HAP-1 (cell line): Measurements from ENCODE around the gene ASB4.

Source experiments
- DNase-seq, 2 experiments: peaks; one replicate each; pipeline ENCODE4 v3.0.0-alpha.2; 2016 to 2020; ENCODE audit warnings: low spot score in 2 of 2
- H3K27me3 ChIP-seq: fragments of 250-450 bp; sonication (Bioruptor Pico); 2 replicates; pipeline ENCODE4 v1.5.1; 2020; ENCODE audit warnings: low read depth, mild to moderate bottlenecking, moderate library complexity
- H3K36me3 ChIP-seq: fragments of 250-450 bp; sonication (Bioruptor Pico); replicated peaks from 2 replicates; pipeline ENCODE4 v1.5.1; 2020; ENCODE audit warnings: mild to moderate bottlenecking
- H3K4me1 ChIP-seq: fragments of 250-450 bp; sonication (Bioruptor Pico); 2 replicates; pipeline ENCODE4 v1.5.1; 2020; ENCODE audit warnings: mild to moderate bottlenecking
- H3K4me3 ChIP-seq: fragments of 250-450 bp; sonication (Bioruptor Pico); 2 replicates; pipeline ENCODE4 v1.5.1; 2020; ENCODE audit warnings: mild to moderate bottlenecking, moderate library complexity
- H3K9me3 ChIP-seq: fragments of 250-450 bp; sonication (Bioruptor Pico); 2 replicates; pipeline ENCODE4 v1.5.1; 2020; ENCODE audit warnings: mild to moderate bottlenecking, moderate library complexity
- in situ Hi-C: fragments of 300-500 bp; cut with MboI; formaldehyde crosslinking; loops from 3 replicates; pipeline ENCODE4 v1.14.3; 2020; ENCODE audit warnings: low sequenced_read_pairs, inconsistent platforms, mixed read lengths

Gene ASB4

DNA sequence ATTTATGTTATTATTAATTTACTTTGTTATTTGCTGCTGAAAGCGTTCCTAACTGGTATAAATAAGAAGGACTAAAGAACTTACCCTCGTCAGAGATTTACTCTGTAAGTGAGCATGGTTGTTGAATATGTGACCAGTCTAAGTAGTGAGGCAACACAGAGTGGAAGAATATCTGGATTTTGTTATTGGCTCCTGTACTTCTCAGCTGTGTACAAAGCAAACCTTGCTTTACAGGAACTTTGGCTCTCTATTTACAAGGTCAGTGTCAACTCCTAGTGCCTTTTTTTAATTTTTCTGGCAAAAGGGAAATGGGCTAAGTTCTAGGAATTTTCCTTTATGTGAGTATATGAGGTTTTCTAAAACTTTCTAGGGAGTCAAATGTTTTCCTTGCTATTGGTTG lies 74.9 kb downstream of the ASB4 start:
- H3K36me3 ChIP-seq, result no peaks in the 10 kb centered on the region
- H3K4me3 ChIP-seq, result no peak overlapping the region
- in situ Hi-C loops, result no loop called here
- no peaks in the 10 kb centered on the region for H3K9me3 ChIP-seq
- DNase-seq, result no peak
- no peaks in the 10 kb centered on the region for H3K4me1 ChIP-seq
- H3K27me3 ChIP-seq, result peaks cover 17% of the 10 kb centered on the region

DNA sequence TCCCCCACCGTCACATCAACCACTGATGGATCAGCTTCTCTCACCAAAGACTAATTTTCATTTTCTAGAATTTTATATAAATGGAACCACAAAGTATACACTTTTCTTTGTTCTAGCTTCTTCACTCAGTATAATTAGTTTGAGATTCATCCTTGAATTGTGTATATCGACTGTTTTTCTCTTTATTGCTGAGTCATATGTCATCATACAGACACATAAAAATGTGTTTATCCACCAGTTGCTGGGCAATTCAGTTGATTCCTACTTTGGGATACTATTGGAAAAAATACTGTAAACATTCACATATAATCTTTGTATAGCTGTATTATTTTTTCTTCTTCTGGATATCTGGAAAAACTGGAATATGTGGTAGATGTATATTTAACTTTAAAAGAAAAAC lies 84.0 kb downstream of the ASB4 start:
- DNase-seq, result no peak
- H3K27me3 ChIP-seq, result peaks cover 7% of the 10 kb centered on the region
- no peaks in the 10 kb centered on the region for H3K4me1 ChIP-seq
- H3K36me3 ChIP-seq, result no peaks in the 10 kb centered on the region
- no peak overlapping the region for H3K4me3 ChIP-seq
- in situ Hi-C loops, result no loop called here
- H3K9me3 ChIP-seq, result no peaks in the 10 kb centered on the region

DNA sequence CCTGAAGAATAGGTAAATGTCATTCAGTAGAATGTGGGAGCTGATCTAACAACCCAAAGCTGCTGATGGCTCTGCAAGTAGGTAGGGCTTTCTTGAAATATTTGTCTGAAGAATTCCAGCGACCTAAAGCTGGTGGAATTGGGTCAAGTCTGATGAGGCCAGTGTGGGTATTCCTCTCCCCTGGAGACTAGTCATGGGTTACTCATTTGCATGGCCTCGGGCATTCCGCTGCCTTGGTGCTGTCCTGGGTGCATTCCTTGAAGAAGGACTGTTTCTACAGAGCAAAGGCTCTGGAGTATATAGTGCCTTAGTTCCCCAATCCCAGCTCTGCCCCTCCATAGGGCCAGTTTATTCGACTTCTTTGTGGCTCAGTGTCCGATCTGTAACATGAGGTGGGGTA lies 91.4 kb downstream of the ASB4 start:
- in situ Hi-C loops, result no loop called here
- H3K9me3 ChIP-seq, result no peaks in the 10 kb centered on the region
- no peaks in the 10 kb centered on the region for H3K36me3 ChIP-seq

DNA sequence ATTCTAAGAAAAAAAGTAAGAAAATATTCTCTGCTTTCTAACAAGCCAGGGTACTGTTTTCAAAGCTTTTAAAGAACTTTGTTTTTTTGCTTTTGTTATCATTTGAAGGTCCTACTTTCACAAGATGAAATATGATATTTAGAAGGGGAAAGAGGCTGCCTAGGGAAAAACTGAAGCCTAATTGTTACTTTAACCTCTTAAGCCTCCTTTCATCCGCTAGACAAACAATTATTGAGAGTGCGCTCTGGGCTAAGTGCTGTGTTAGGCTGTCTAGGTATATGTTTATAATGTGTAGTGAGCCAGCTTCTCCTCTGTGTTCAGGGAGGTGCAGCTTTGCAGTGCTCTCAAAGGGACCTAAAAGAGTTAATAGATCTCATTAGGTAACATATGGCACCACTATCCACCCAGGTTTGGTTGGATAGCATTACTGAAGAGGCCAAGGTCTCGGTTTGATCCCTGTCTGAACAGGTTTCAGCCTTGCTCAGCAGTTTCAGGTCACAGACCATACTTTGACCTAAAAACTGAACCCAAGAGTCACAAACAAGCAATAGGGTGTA lies 92.6 kb downstream of the ASB4 start:
- peak; percentile 10 to 37 for DNase-seq

More for the DNA sequence above, 91.4 kb downstream of the ASB4 start:
- peaks cover 3% of the 10 kb centered on the region; the same call in 1 of the 2 replicates for H3K4me1 ChIP-seq
- no peak for DNase-seq
- peaks cover 1% of the 10 kb centered on the region for H3K27me3 ChIP-seq
- H3K4me3 ChIP-seq, result no peak overlapping the region

DNA sequence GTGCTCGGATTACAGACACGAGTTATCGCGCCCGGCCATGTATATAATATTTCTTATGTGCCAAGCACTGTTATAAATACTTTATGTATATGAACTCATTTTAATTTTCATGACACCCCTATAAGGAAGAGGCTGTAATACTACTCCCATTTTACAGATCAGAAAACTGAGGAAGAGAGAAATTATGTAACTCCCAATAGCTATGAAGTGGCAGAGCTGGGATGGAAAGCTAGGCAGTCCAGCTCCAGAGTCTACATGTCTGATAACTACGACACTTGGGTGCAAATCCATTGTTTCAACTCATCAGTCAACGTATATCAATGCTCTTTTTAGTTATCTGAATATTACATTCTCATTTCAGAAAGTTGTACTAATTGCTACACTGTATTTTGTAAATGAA lies 93.6 kb downstream of the ASB4 start:
- Histone ChIP-seq H3K27me3 (peaks cover 3% of the 10 kb centered on the region; the same call in 1 of the 2 replicates), H3K4me1 (peaks cover 3% of the 10 kb centered on the region; the same call in 1 of the 2 replicates), H3K4me3 (no peak overlapping the region), H3K36me3 (no peaks in the 10 kb centered on the region), H3K9me3 (no peaks in the 10 kb centered on the region)
- DNase-seq, result no peak
- in situ Hi-C loops, result no loop called here

More for the DNA sequence above, 92.6 kb downstream of the ASB4 start:
- Histone ChIP-seq H3K9me3 (no peaks in the 10 kb centered on the region), H3K27me3 (peaks cover 3% of the 10 kb centered on the region; the same call in 1 of the 2 replicates), H3K4me3 (no peak overlapping the region), H3K36me3 (no peaks in the 10 kb centered on the region), H3K4me1 (peaks cover 3% of the 10 kb centered on the region; the same call in 1 of the 2 replicates)
- in situ Hi-C loops, result no loop called here

DNA sequence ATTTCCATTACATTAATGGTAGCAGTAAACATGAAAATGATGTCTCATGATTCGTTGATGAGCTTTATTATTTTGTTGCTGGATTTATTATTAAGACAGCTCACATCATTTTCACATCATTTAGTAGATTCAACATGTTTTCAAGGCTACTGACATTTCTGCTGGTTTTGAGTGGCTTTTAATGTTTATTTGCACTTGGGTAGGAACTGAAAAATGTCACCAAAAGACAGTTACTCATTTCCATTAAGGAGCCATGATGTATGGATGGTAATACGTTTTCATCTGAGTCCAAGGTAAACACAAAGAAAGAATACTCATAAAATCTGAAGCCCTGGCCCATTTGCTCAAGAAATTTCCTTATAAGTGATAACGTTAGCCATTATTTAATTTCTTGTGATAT lies 95.7 kb downstream of the ASB4 start:
- Histone ChIP-seq H3K4me1 (peaks cover 3% of the 10 kb centered on the region; the same call in 1 of the 2 replicates), H3K4me3 (no peak overlapping the region), H3K27me3 (peaks cover 3% of the 10 kb centered on the region; the same call in 1 of the 2 replicates), H3K9me3 (no peaks in the 10 kb centered on the region), H3K36me3 (no peaks in the 10 kb centered on the region)
- no peak for DNase-seq
- in situ Hi-C loops, result no loop called here

DNA sequence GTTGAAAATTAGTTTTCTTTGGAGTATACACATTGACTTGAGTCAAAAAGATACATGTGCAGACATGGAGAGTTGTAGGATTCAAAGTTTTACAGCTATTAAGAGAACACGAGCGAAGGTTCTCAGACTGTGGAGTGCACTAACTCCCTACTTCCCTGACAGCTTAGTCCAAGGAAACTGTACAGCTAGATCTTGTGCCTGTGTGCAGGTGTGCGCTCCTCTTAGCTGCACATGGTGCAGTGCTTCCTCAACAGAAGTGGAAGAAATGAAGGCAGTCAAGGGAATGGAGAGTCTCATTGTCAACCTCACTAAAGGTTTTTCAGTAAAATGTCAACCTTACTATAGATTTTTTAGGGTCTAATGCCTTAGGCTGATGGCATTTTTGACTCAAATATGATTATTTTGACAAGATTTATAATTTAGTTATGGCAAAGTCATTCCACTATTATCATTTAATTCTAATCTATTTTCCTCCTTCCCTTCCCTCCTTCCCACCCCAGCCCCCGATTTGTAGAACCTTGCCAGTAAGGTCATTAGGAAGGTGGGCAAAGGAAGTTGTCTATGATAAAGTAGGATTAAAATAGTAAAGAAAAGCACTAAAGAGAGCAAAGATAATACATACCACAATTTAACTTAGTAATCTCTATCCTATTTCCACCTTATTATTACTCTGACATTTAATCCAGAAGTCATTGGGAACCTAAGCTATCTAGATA lies 97.0 kb downstream of the ASB4 start:
- peaks cover 6% of the 10 kb centered on the region; the same call in 1 of the 2 replicates for H3K27me3 ChIP-seq
- no peak overlapping the region for H3K4me3 ChIP-seq
- DNase-seq, result no peak
- H3K4me1 ChIP-seq, result peaks cover 3% of the 10 kb centered on the region; the same call in 1 of the 2 replicates
- no peaks in the 10 kb centered on the region for H3K36me3 ChIP-seq
- in situ Hi-C loops, result no loop called here
- H3K9me3 ChIP-seq, result no peaks in the 10 kb centered on the region

DNA sequence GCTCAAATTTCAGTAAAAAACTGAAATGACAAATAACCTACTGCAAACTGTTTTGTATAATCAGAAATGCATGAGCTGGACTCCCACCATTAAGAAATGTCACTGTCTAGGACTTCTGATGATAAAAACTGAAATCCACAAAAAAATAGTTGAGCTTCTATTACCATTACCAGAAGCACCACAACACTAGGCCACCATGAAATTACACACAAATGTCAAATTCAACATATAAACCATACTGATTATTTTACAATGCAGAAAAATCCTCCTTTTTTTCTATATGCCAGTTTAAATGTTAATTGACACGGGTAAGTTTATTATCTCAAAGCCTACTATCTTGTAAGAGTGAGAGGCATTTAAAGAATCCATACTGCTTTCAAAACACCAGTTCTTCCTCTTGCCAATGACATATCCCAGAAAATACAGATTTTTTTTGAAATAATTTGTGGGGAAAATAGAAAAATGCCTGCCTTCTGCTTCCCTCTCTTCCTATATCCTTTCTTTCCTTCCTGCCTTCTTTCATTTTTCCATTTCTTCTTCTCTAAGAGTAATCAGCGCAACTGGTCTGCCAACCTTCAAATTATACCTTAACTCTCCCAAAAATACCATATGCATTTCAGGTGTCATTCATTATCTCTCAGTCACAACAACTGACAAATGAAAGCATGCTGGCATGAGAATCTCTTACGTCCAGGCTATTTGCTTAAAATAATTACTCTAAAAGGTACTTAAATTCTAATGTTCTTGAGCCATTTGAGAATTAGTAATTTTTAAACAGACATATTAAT lies 98.3 kb downstream of the ASB4 start:
- in situ Hi-C loops, result no loop called here
- Histone ChIP-seq H3K27me3 (peaks cover 6% of the 10 kb centered on the region; the same call in 1 of the 2 replicates), H3K4me3 (no peak overlapping the region), H3K36me3 (no peaks in the 10 kb centered on the region), H3K9me3 (no peaks in the 10 kb centered on the region), H3K4me1 (no peaks in the 10 kb centered on the region)
- no peak for DNase-seq

DNA sequence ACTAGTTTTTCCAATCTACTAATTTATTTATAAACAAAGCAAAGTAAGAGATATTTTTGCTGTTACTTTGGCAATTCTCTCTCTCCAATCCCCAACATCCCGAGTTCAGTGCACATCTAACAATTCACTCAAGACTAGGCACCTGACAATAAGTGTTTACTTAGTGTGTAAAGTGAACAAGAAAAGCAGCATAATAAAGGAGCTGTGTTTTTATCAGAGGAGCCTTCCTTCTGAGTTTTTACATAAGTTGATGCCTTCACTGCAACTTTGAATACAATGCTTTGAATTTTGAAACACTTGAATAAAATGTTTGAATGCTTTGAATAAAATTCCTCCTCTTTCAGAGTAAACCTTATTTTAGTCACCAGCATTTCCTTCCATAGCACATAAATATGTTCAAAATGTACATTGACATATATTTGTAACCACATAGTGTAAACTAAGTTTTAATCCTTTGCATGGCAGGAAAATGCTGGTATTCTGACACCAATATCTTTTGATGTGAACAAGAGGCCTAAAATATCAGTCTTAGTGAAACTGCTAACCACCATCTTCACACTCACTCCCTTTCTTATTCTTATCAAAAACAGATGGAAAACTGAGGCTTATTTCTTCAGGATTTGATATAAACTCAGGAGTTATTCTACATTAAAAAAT lies 99.2 kb downstream of the ASB4 start:
- peaks cover 6% of the 10 kb centered on the region; the same call in 1 of the 2 replicates for H3K27me3 ChIP-seq
- no peak for DNase-seq
- no peaks in the 10 kb centered on the region for H3K36me3 ChIP-seq
- H3K4me1 ChIP-seq, result no peaks in the 10 kb centered on the region
- no peak overlapping the region for H3K4me3 ChIP-seq
- no peaks in the 10 kb centered on the region for H3K9me3 ChIP-seq
- in situ Hi-C loops, result no loop called here

DNA sequence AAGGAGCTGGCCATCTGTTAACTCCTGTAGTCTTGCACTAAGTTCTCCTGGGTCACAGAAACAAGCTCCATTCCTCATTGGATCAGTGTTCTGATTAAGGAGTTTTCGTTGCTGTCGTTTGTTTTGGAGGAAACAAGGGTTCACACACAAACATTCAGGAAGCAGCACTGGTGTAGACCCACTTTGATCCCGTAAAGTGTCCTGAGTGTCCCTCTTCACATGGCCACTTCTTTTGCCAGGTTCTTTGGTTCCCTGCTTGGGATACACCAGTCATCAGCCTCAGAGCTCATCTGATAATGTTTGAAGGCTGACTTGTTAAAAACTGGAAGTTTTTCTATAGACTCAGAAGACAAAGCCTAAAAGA lies 99.7 kb downstream of the ASB4 start:
- in situ Hi-C loops, result no loop called here
- Histone ChIP-seq H3K36me3 (no peaks in the 10 kb centered on the region), H3K9me3 (no peaks in the 10 kb centered on the region), H3K4me1 (no peaks in the 10 kb centered on the region), H3K27me3 (peaks cover 6% of the 10 kb centered on the region; the same call in 1 of the 2 replicates), H3K4me3 (no peak overlapping the region)
- DNase-seq, result no peak

DNA sequence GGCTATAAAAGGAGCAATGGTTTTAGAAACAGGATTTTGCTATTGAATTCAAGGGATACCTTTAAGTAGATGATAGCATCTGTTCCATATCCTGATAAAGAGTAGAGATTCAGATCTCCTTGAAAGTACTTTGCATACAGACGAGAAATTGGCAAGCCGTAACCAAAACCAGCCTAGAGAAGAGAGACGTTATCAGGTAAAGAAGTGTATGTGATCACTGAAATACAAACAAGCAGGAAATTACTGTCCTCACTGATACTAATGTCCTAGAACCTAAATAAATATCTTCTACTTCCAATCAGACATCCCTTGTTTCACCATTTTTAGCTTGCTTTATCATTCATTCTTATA lies 101.2 kb downstream of the ASB4 start:
- Histone ChIP-seq H3K9me3 (no peaks in the 10 kb centered on the region), H3K4me1 (no peaks in the 10 kb centered on the region; the same call in 1 of the 2 replicates), H3K27me3 (peaks cover 6% of the 10 kb centered on the region; the same call in 1 of the 2 replicates), H3K4me3 (no peak overlapping the region), H3K36me3 (no peaks in the 10 kb centered on the region)
- in situ Hi-C loops, result no loop called here
- no peak for DNase-seq

DNA sequence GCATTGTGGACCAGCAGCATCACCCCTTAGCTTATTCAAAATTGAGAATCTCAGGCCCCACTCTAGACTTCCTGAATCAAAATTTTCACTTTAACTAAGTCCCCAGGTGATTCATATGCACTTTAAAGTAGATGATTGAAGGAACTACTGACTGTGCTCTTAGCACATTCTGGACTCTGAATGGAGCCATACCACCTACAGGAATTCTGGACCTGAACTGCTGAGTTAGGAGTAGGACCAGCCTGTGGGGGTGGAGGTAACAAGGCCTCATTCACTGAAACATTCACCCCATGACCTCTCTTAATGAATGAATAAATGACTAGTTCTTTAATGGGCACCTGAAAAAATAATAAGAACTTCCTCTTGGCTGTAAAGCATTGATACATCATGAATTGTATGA lies 103.3 kb downstream of the ASB4 start:
- H3K4me1 ChIP-seq, result no peaks in the 10 kb centered on the region; the same call in 1 of the 2 replicates
- DNase-seq, result no peak
- no peak overlapping the region for H3K4me3 ChIP-seq
- no peaks in the 10 kb centered on the region for H3K36me3 ChIP-seq
- no peaks in the 10 kb centered on the region for H3K9me3 ChIP-seq
- peaks cover 3% of the 10 kb centered on the region; the same call in 1 of the 2 replicates for H3K27me3 ChIP-seq
- in situ Hi-C loops, result no loop called here

DNA sequence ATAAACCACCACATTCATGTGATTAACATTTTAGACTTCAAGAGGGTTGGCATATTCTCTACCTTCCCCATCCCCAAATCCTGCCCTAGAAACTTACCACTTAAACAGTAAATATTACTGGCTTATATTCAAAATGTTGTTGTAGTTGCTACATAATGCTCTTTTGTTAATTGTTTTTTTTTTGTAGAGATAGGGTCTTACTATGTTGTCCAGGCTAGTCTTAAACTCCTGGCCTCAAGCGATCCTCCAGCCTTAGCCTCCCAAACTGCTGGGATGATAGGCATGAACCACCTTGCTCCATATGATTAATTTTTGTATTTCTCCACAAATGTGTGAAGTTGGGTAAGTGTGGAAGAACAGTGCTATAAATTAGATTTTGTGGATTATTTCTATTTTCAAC lies 104.0 kb downstream of the ASB4 start:
- H3K27me3 ChIP-seq, result peaks cover 3% of the 10 kb centered on the region; the same call in 1 of the 2 replicates
- H3K4me3 ChIP-seq, result no peak overlapping the region
- H3K4me1 ChIP-seq, result no peaks in the 10 kb centered on the region; the same call in 1 of the 2 replicates
- DNase-seq, result no peak
- in situ Hi-C loops, result no loop called here
- no peaks in the 10 kb centered on the region for H3K9me3 ChIP-seq
- H3K36me3 ChIP-seq, result no peaks in the 10 kb centered on the region
